Neural progenitor cell (in vitro differentiated cells): ENCODE results near the gene LARGE2. TPM values are rescaled to one million over a fixed set of nuclear protein-coding genes. Genes with fewer than 3 reads are reported as not detected.

Source experiments
- DNase-seq: peaks from one replicate; pipeline ENCODE4 v3.0.0-alpha.2; 2016; ENCODE audit warnings: low spot score
- H2AFZ ChIP-seq: fragments of 200-600 bp; sonication (generic); replicated peaks from 2 replicates; pipeline ENCODE4 v1.6.1; 2016; ENCODE audit warnings: antibody characterized with exemption
- H3F3A ChIP-seq: fragments of 200-600 bp; sonication (generic); 2 replicates; pipeline ENCODE4 v1.6.1; 2016; ENCODE audit warnings: antibody characterized with exemption, low read depth
- H3K27ac ChIP-seq: fragments of 200-600 bp; sonication (generic); 2 replicates; pipeline ENCODE4 v1.5.1; 2016; ENCODE audit warnings: mild to moderate bottlenecking
- H3K27me3 ChIP-seq: fragments of 200-600 bp; sonication (generic); 2 replicates; pipeline ENCODE4 v1.6.1; 2016; ENCODE audit warnings: mild to moderate bottlenecking, moderate library complexity
- H3K36me3 ChIP-seq: fragments of 200-600 bp; sonication (generic); 2 replicates; pipeline ENCODE4 v1.5.1; 2016
- H3K4me1 ChIP-seq: fragments of 200-600 bp; sonication (generic); 2 replicates; pipeline ENCODE4 v1.6.1; 2016; ENCODE audit warnings: mixed run types
- H3K4me2 ChIP-seq: fragments of 200-600 bp; sonication (generic); 2 replicates; pipeline ENCODE4 v1.6.1; 2016
- H3K4me3 ChIP-seq: fragments of 200-600 bp; sonication (generic); 2 replicates; pipeline ENCODE4 v1.5.1; 2016
- H3K79me2 ChIP-seq: fragments of 200-600 bp; sonication (generic); 2 replicates; pipeline ENCODE4 v1.6.1; 2016; ENCODE audit warnings: low read depth
- H3K9ac ChIP-seq: fragments of 200-600 bp; sonication (generic); 2 replicates; pipeline ENCODE4 v1.6.1; 2016
- H3K9me3 ChIP-seq: fragments of 200-600 bp; sonication (generic); 2 replicates; pipeline ENCODE4 v1.5.1; 2016; ENCODE audit warnings: low read depth
- H4K20me1 ChIP-seq: fragments of 200-600 bp; sonication (generic); 2 replicates; pipeline ENCODE4 v1.6.1; 2016; ENCODE audit warnings: low read depth
- H3K27ac Mint-ChIP-seq: 3 replicates; pipeline ENCODE4 v1.8.0; 2021; ENCODE audit warnings: mixed read lengths
- H3K27me3 Mint-ChIP-seq: 2 replicates; pipeline ENCODE4 v1.8.0; 2022; ENCODE audit warnings: low read depth, mild to moderate bottlenecking, inconsistent platforms, moderate library complexity, mixed read lengths; ENCODE audit not compliant: insufficient read depth
- H3K36me3 Mint-ChIP-seq: 3 replicates; pipeline ENCODE4 v1.8.0; 2021; ENCODE audit warnings: mixed read lengths
- H3K4me1 Mint-ChIP-seq: 3 replicates; pipeline ENCODE4 v1.8.0; 2021; ENCODE audit warnings: mixed read lengths
- H3K4me3 Mint-ChIP-seq: 3 replicates; pipeline ENCODE4 v1.8.0; 2021; ENCODE audit warnings: mild to moderate bottlenecking, moderate library complexity, mixed read lengths
- H3K9me3 Mint-ChIP-seq: 3 replicates; pipeline ENCODE4 v1.8.0; 2020; ENCODE audit warnings: mixed read lengths
- CTCF ChIP-seq: fragments of 200-600 bp; sonication (generic); IDR thresholded peaks from 2 replicates; pipeline ENCODE4 v1.5.1; 2017; ENCODE audit warnings: antibody characterized with exemption, mild to moderate bottlenecking
- EZH2 ChIP-seq: fragments of 200-600 bp; sonication (generic); IDR thresholded peaks from 2 replicates; pipeline ENCODE4 v1.6.1; 2017; ENCODE audit warnings: antibody characterized with exemption, mild to moderate bottlenecking, moderate library complexity
- EZH2phosphoT487 ChIP-seq: fragments of 200-600 bp; sonication (generic); IDR thresholded peaks from 2 replicates; pipeline ENCODE4 v1.6.1; 2017; ENCODE audit warnings: antibody characterized with exemption
- total RNA-seq: library from RNA; depleted of rRNA; stranded (reverse); fragments of >200 nt; gene quantifications from 2 replicates; pipeline ENCODE4 v1.2.3, GENCODE V29; 2015; ENCODE audit warnings: low replicate concordance

Gene LARGE2
- total RNA-seq, 1 donor from 2014 or later: 5.0 TPM

- DNase-seq: no peak
- Mint-ChIP-seq H3K36me3 (peaks cover 5% of the 10 kb centered on the region), H3K27me3 (peaks cover 9% of the 10 kb centered on the region), H3K27ac (no peak overlapping the region), H3K4me1 (no peaks in the 10 kb centered on the region), H3K9me3 (no peaks in the 10 kb centered on the region), H3K4me3 (no peak overlapping the region)
- Histone ChIP-seq H3K9ac (peak overlapping the region; percentile 20), H3K9me3 (no peaks in the 10 kb centered on the region), H3K27ac (peak overlapping the region; percentile 63), H3K27me3 (no peaks in the 10 kb centered on the region), H2AFZ (no peak overlapping the region), H3K36me3 (no peaks in the 10 kb centered on the region), H3F3A (peaks cover 10% of the 10 kb centered on the region), H3K4me1 (no peaks in the 10 kb centered on the region), H3K4me2 (no peak overlapping the region), H3K79me2 (no peaks in the 10 kb centered on the region), H3K4me3 (no peak overlapping the region), H4K20me1 (peaks cover 6% of the 10 kb centered on the region)
- TF ChIP-seq EZH2phosphoT487 (no peak), EZH2 (no peak), CTCF (no peak)
Measured at GRCh38 chr11:45931739-45932138, 9.3 kb downstream of the LARGE2 start.

- H3K4me1 ChIP-seq: no peaks in the 10 kb centered on the region
- H3K9me3 ChIP-seq: no peaks in the 10 kb centered on the region
- Mint-ChIP-seq H3K4me1 (no peaks in the 10 kb centered on the region), H3K4me3 (no peak overlapping the region), H3K27me3 (peaks cover 9% of the 10 kb centered on the region), H3K27ac (no peak overlapping the region), H3K36me3 (peaks cover 5% of the 10 kb centered on the region), H3K9me3 (no peaks in the 10 kb centered on the region)
- no peak overlapping the region for H3K4me2 ChIP-seq
- H3K36me3 ChIP-seq: no peaks in the 10 kb centered on the region
- peaks cover 10% of the 10 kb centered on the region for H3F3A ChIP-seq
- H3K27me3 ChIP-seq: no peaks in the 10 kb centered on the region
- no peak overlapping the region for H3K4me3 ChIP-seq
- H4K20me1 ChIP-seq: peaks cover 6% of the 10 kb centered on the region
- no peak overlapping the region for H3K27ac ChIP-seq
- no peak overlapping the region for H3K9ac ChIP-seq
- DNase-seq: no peak
- no peaks in the 10 kb centered on the region for H3K79me2 ChIP-seq
- H2AFZ ChIP-seq: no peak overlapping the region
- TF ChIP-seq EZH2phosphoT487 (no peak), EZH2 (no peak), CTCF (no peak)
Measured at GRCh38 chr11:45932217-45932616, 9.8 kb downstream of the LARGE2 start.

DNA sequence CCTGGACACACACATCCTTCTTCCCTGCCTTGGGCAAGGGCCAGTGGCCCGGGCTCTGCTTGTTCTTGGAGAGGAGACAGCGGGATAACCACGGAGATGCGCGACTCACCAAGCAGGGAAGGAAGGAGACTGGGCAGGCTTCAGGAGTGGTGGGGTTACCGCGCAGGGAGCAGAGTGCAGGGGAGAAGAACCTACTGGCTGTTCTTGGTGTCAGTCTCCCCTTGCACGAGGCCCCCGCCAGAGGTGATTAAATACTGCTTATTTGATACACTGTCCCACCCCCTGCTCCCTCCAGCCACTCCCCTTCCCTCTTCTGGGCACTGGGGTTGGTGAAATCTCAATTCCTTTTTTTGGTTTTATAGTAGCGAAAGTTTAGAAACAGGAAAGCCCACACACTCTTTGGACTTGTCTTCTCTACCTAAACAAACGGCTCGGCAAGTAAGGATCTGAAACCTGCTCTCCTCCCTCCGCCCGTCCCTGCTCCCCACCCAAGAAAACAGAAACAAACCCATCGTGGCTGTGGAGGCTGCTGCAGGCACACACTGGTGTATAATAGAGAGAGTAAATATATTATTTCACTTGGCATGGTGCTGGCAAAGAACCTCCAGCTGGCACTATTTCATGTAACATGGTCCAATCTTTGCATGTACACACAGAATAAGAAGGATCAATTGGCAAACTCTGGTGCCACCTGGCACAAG, 10.8 kb downstream of the LARGE2 start:
- no peaks in the 10 kb centered on the region for H3K9me3 Mint-ChIP-seq
- no peaks in the 10 kb centered on the region for H3K36me3 ChIP-seq
- H3K4me3 ChIP-seq: no peak overlapping the region
- peaks cover 9% of the 10 kb centered on the region for H3K27me3 Mint-ChIP-seq
- no peaks in the 10 kb centered on the region for H3K9me3 ChIP-seq
- H3F3A ChIP-seq: peaks cover 10% of the 10 kb centered on the region
- H3K4me2 ChIP-seq: no peak overlapping the region
- H3K4me1 ChIP-seq: no peaks in the 10 kb centered on the region
- no peak overlapping the region for H3K9ac ChIP-seq
- TF ChIP-seq EZH2: no peak
- TF ChIP-seq CTCF: no peak
- TF ChIP-seq EZH2phosphoT487: no peak
- no peaks in the 10 kb centered on the region for H3K79me2 ChIP-seq
- no peak for DNase-seq
- H3K27me3 ChIP-seq: no peaks in the 10 kb centered on the region
- no peak overlapping the region for H3K27ac Mint-ChIP-seq
- no peak overlapping the region for H2AFZ ChIP-seq
- H3K4me1 Mint-ChIP-seq: no peaks in the 10 kb centered on the region
- H3K4me3 Mint-ChIP-seq: no peak overlapping the region
- no peak overlapping the region for H3K27ac ChIP-seq
- H4K20me1 ChIP-seq: peaks cover 6% of the 10 kb centered on the region
- peaks cover 5% of the 10 kb centered on the region for H3K36me3 Mint-ChIP-seq
